Colonic mucosa (tissue), 4 donors: ENCODE measurements around the gene GRWD1. TPM values are rescaled to one million over a fixed set of nuclear protein-coding genes. Genes with fewer than 3 reads are reported as not detected.

ENCODE experiments used
- DNase-seq: peaks from one replicate; pipeline ENCODE4 v3.0.0-alpha.2; 2020
- H3K27ac ChIP-seq: fragments of 200-600 bp; one replicate; pipeline ENCODE4 v1.8.0; 2021
- H3K27me3 ChIP-seq: fragments of 200-600 bp; one replicate; pipeline ENCODE4 v1.8.0; 2021
- H3K36me3 ChIP-seq: fragments of 200-600 bp; one replicate; pipeline ENCODE4 v1.8.0; 2021
- H3K4me1 ChIP-seq: fragments of 200-600 bp; one replicate; pipeline ENCODE4 v1.8.0; 2021; ENCODE audit warnings: mild to moderate bottlenecking
- H3K4me3 ChIP-seq: fragments of 200-600 bp; one replicate; pipeline ENCODE4 v1.8.0; 2021
- H3K9ac ChIP-seq, 2 donors: one replicate each; pipeline ENCODE4 v1.7.0; 2013; ENCODE audit warnings: control low read depth in 2 of 2, low read depth in 2 of 2, low read length in 2 of 2
- H3K9me3 ChIP-seq: fragments of 200-600 bp; one replicate; pipeline ENCODE4 v1.8.0; 2021
- intact Hi-C: fragments of 100-400 bp; cut with DNase I; formaldehyde crosslinking; loops from one replicate; pipeline ENCODE4 v1.14.1; 2022
- total RNA-seq, 2 donors: library from RNA; stranded (reverse); fragmentation: NEBNext Ultra II Directional in 1 of 2; extraction: Animal tissue kit (Norgen Biotek cat#: 25700) in 1 of 2; gene quantifications; one replicate each; pipeline ENCODE4 v1.2.1, GENCODE V29; 2021
- TF ChIP-seq, protein P1 (sequence below): fragments of 200-600 bp; IDR thresholded peaks from one replicate; pipeline ENCODE4 v1.8.0; 2022; ENCODE audit warnings: antibody characterized with exemption, mild to moderate bottlenecking
- donor health status: healthy.
- donor health status: DM: no; HTN: no; CAD: no.
- donor health status: DM: no; HTN: no; CAD: no.

GRWD1 gene
- total RNA-seq, 2 donors from 2014 or later: 17.0 to 45.8 TPM

DNA sequence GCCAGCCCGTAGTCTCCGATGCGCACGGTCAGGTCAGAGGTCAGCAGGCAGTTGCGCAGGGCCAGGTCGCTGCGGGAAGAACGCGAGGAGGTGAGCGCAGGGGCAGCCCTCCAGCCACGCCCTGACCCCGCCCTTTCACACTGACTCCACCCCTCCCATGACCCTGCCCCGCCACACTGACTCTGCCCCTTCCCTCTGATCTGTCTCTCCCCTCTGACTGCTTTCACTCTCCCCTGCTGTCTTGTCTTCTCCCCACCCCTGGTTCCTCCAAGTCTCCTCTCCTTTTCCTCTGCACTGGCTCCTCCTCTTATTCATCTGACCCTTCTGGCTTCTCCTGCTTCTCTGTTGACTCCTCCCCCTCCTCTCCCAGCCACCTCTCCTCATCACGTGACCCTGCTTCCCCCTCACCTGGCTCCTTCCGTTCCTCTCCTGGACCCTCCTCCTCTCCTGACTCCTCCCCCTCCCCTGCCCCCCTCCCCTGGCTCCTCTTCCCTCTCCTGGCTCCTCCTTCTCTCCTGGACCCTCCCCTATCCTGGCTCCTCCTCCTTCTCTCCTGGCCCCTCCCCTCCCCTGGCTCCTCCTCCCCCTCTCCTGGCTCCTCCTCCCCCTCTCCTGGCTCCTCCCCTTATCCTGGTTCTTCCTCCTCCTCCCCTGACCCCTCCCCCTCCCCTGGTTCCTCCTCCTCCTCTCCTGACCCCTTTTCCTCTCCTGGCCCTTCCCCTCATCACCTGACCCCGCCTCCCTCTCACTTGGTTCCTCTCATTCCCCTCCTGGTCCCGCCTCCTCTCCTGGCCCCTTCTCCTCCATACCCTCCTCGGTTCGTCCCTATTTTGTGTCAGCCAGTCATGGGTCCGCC, 55.9 kb downstream of the GRWD1 start:
- DNase-seq: peak; percentile 89
- Histone ChIP-seq H3K36me3 (no peaks in the 10 kb centered on the region), H3K27me3 (peaks cover 17% of the 10 kb centered on the region), H3K9me3 (no peaks in the 10 kb centered on the region), H3K27ac (peak overlapping the region; percentile 17), H3K4me3 (peak overlapping the region; percentile 22), H3K9ac (peak overlapping the region in 1 of 2 donors; percentile 26), H3K4me1 (no peaks in the 10 kb centered on the region)
- intact Hi-C loops: no loop called here
- TF ChIP-seq, protein P1, sequence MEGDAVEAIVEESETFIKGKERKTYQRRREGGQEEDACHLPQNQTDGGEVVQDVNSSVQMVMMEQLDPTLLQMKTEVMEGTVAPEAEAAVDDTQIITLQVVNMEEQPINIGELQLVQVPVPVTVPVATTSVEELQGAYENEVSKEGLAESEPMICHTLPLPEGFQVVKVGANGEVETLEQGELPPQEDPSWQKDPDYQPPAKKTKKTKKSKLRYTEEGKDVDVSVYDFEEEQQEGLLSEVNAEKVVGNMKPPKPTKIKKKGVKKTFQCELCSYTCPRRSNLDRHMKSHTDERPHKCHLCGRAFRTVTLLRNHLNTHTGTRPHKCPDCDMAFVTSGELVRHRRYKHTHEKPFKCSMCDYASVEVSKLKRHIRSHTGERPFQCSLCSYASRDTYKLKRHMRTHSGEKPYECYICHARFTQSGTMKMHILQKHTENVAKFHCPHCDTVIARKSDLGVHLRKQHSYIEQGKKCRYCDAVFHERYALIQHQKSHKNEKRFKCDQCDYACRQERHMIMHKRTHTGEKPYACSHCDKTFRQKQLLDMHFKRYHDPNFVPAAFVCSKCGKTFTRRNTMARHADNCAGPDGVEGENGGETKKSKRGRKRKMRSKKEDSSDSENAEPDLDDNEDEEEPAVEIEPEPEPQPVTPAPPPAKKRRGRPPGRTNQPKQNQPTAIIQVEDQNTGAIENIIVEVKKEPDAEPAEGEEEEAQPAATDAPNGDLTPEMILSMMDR: no peak

DNA sequence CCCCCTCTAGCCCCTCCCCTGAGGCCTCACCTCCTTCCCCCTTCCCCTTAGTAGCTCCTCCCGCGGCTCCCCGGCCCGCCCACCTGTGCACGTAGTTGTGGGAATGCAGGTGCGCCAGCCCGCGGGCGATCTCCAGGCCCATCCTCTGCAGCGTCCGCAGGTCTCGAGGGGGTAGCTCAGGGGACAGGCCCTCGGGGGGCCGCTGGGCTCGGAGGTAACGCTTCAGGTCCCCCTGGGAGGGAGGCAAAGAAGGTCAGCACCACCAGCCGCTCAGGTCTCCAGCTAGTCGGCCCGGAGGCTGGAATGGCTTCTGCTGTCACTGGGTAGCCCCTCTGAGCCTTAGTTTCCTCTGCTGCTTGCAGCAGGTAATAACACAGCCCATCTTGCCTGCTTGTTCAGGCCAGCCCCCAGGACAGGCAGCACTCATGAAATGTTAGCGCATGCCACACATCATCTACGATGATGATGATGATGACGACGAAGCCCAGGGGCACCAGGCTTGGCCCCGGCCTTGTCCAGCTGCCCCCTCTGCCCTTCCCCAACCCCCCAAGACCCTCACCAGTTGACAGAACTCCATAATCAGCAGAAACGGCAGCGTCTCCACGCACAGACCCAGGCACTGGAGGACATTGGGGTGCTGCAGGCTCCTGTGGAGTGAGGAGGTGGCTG, 56.7 kb downstream of the GRWD1 start:
- Histone ChIP-seq H3K9me3 (no peaks in the 10 kb centered on the region), H3K9ac (peak overlapping the region in 1 of 2 donors; percentile 43), H3K27me3 (peaks cover 11% of the 10 kb centered on the region), H3K36me3 (no peaks in the 10 kb centered on the region), H3K4me3 (no peak overlapping the region), H3K4me1 (no peaks in the 10 kb centered on the region), H3K27ac (no peak overlapping the region)
- no peak for DNase-seq
- intact Hi-C loops: no loop called here
- TF ChIP-seq, protein P1: no peak

DNA sequence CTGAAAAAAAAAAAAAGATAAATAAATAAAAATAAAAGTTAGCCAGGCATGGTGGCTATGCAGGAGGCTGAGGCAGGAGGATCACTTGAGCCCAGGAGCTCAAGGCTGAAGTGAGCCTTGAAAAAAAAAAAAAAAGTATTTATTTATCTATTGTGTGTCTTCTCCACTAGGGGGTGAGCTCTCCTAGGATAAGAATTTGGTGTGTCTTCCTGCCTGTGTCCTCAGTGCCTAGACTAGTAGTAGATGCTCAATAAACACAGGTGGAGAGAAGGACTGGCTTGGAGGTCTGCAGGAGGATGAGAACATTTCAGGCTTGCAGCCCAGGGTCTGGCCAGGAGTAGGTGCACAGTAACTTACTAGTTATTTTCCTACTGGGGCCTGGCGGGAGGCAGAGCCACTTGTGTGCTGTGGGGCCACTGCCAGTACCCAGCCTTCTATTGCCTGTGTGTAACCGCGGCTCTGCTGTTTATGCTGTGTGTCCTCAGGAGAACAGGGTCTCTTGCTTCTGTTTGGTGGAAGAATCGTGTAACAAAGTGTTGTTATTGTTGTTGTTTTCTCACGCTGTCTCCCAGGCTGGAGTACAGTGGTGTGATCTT, 60.5 kb downstream of the GRWD1 start:
- Histone ChIP-seq H3K9ac (no peak overlapping the region), H3K27me3 (peaks cover 8% of the 10 kb centered on the region), H3K4me3 (no peak overlapping the region), H3K4me1 (no peaks in the 10 kb centered on the region), H3K9me3 (no peaks in the 10 kb centered on the region), H3K36me3 (no peaks in the 10 kb centered on the region), H3K27ac (no peak overlapping the region)
- intact Hi-C loops: loop anchor here (2.0 kb wide), 1 partner anchor 79 kb away; no protein-coding TSS in a partner anchor
- no peak for DNase-seq
- TF ChIP-seq, protein P1: peak; percentile 32

Other genes with a start within 250 kb of the GRWD1 start
- 10 to 100 TPM; 17.9 to 20.3 TPM for gene CARD8, start 190.1 kb upstream of the GRWD1 start, total RNA-seq
- gene ZNF114, start 175.9 kb upstream of the GRWD1 start, total RNA-seq: under 1 TPM in 1 of 2 donors, not detected in 1; 0.21 TPM
- 10 to 100 TPM; 11.6 to 29.4 TPM for gene EMP3, start 120.4 kb upstream of the GRWD1 start, total RNA-seq
- gene TMEM143, start 82.0 kb upstream of the GRWD1 start, total RNA-seq: 10 to 100 TPM in 1 of 2 donors, 1 to 10 TPM in 1; 8.9 to 18.2 TPM
- not detected for gene SYNGR4, start 81.6 kb upstream of the GRWD1 start, total RNA-seq
- 100 to 1,000 TPM; 233 to 249 TPM for gene KDELR1, start 54.4 kb upstream of the GRWD1 start, total RNA-seq
- under 1 TPM; 0.35 to 0.49 TPM for gene GRIN2D, start 52.3 kb upstream of the GRWD1 start, total RNA-seq
- under 1 TPM; 0.35 to 0.99 TPM for gene KCNJ14, start 9.6 kb downstream of the GRWD1 start, total RNA-seq
- 10 to 100 TPM; 55.4 to 70.2 TPM for gene CYTH2, start 23.4 kb downstream of the GRWD1 start, total RNA-seq
- 1 to 10 TPM; 1.7 to 3.1 TPM for gene LMTK3, start 65.9 kb downstream of the GRWD1 start, total RNA-seq
- 1 to 10 TPM; 1.4 to 7.7 TPM for gene SULT2B1, start 106.2 kb downstream of the GRWD1 start, total RNA-seq
- under 1 TPM in 1 of 2 donors, not detected in 1; 0.27 TPM for gene SPACA4, start 160.8 kb downstream of the GRWD1 start, total RNA-seq
- gene FAM83E, start 169.1 kb downstream of the GRWD1 start, total RNA-seq: 100 to 1,000 TPM; 150 to 198 TPM
- gene RPL18, start 173.2 kb downstream of the GRWD1 start, total RNA-seq: 1,000 to 10,000 TPM; 1,499 to 1,736 TPM
- gene SPHK2, start 173.5 kb downstream of the GRWD1 start, total RNA-seq: 10 to 100 TPM; 36.2 to 48.4 TPM
- 1 to 10 TPM; 4.7 to 8.9 TPM for gene DBP, start 191.4 kb downstream of the GRWD1 start, total RNA-seq
- gene CA11, start 200.2 kb downstream of the GRWD1 start, total RNA-seq: 1 to 10 TPM; 1.4 to 2.7 TPM
- gene NTN5, start 227.0 kb downstream of the GRWD1 start, total RNA-seq: under 1 TPM in 1 of 2 donors, not detected in 1; 0.32 TPM
- gene FUT2, start 250.0 kb downstream of the GRWD1 start, total RNA-seq: 100 to 1,000 TPM; 125 to 141 TPM